ENCODE data around the gene ID4.

DNA sequence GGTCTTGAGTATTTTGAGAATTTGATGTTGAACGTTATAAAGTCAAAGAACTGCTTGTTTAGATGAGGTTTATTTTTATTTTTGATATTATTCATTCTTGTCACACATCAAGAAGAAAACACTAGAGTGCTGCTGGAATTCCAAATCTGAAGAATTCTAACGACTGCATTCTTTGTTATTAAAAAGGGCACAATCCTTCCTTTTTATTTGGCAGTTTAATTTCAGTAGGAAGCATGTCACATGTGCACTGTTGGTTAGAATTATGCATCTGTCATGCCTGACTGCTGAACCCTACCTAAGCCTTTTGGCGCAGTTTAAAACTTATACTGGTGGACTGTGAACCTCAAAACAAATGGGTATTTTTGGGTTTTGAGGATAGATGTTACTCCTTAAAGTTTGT lies 4.0 kb downstream of the ID4 start:
- TF ChIP-seq, protein P1, sequence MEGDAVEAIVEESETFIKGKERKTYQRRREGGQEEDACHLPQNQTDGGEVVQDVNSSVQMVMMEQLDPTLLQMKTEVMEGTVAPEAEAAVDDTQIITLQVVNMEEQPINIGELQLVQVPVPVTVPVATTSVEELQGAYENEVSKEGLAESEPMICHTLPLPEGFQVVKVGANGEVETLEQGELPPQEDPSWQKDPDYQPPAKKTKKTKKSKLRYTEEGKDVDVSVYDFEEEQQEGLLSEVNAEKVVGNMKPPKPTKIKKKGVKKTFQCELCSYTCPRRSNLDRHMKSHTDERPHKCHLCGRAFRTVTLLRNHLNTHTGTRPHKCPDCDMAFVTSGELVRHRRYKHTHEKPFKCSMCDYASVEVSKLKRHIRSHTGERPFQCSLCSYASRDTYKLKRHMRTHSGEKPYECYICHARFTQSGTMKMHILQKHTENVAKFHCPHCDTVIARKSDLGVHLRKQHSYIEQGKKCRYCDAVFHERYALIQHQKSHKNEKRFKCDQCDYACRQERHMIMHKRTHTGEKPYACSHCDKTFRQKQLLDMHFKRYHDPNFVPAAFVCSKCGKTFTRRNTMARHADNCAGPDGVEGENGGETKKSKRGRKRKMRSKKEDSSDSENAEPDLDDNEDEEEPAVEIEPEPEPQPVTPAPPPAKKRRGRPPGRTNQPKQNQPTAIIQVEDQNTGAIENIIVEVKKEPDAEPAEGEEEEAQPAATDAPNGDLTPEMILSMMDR (IDR thresholded peaks at IDR 0.05; ENCODE audit: low read depth, low read length): no peak
- no peak for TF ChIP-seq EZH2phosphoT487 (IDR thresholded peaks at IDR 0.05; ENCODE audit: low read depth)

Data from OCI-LY3 (cell line).